Measurements from ENCODE around the gene MFAP2.

The MFAP2 gene

GRCh38 chr1:17027403-17027802 lies 47.0 kb upstream of the MFAP2 start:
- no peaks in the 10 kb centered on the region for H4K20me1 ChIP-seq (ENCODE audit: insufficient read depth)
- no peak for TF ChIP-seq CTCF (conservative IDR thresholded peaks at IDR 0.05; ENCODE audit: low read depth, low read length)
- no peaks in the 10 kb centered on the region for H3K36me3 ChIP-seq (ENCODE audit: insufficient read depth)
- no peak overlapping the region for H3K4me3 ChIP-seq (IDR thresholded peaks at IDR 0.05; ENCODE audit: insufficient read depth, low read depth, low read length)
- H3K4me2 ChIP-seq: no peak overlapping the region
- H2AFZ ChIP-seq (ENCODE audit: low read depth): no peak overlapping the region
- H3K9ac ChIP-seq: no peak overlapping the region
- H3K4me1 ChIP-seq (ENCODE audit: low read depth, poor library complexity, severe bottlenecking): peaks cover 46% of the 10 kb centered on the region
- no peaks in the 10 kb centered on the region for H3K27me3 ChIP-seq (ENCODE audit: insufficient read depth, low read depth)
- no peaks in the 10 kb centered on the region for H3K79me2 ChIP-seq (ENCODE audit: insufficient read depth, low read depth)
- H3K27ac ChIP-seq: no peak overlapping the region

GRCh38 chr1:17024721-17025120 lies 44.3 kb upstream of the MFAP2 start:
- no peaks in the 10 kb centered on the region for H3K27me3 ChIP-seq (ENCODE audit: insufficient read depth, low read depth)
- H2AFZ ChIP-seq (ENCODE audit: low read depth): no peak overlapping the region
- H3K36me3 ChIP-seq (ENCODE audit: insufficient read depth): no peaks in the 10 kb centered on the region; the same call in 1 of the 2 replicates
- H3K27ac ChIP-seq: no peak overlapping the region
- H3K4me2 ChIP-seq: no peak overlapping the region
- no peak for TF ChIP-seq CTCF (conservative IDR thresholded peaks at IDR 0.05; ENCODE audit: low read depth, low read length)
- H3K9ac ChIP-seq: no peak overlapping the region
- H4K20me1 ChIP-seq (ENCODE audit: insufficient read depth): no peaks in the 10 kb centered on the region
- H3K79me2 ChIP-seq (ENCODE audit: insufficient read depth, low read depth): no peaks in the 10 kb centered on the region
- H3K4me3 ChIP-seq (IDR thresholded peaks at IDR 0.05; ENCODE audit: insufficient read depth, low read depth, low read length): no peak overlapping the region
- H3K4me1 ChIP-seq (ENCODE audit: low read depth, poor library complexity, severe bottlenecking): peaks cover 41% of the 10 kb centered on the region

DNA sequence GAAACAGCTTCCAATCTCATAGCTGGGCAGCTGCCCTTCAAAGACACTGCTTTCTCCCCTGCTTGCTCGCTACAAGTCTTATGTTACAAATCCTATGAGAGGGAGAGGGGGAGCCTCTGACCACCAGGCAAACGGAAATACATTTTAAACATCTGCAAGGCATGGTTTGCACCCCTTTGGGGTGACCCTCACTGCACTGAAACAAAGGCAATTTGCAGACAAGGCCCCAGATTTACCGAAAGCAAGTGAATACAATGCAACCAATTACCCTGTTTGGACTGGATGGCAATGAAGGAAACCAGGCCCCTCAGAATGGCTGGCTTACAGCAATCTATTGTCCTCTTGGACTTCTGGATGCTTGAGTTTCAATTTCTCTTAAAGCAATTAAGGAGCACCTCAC lies 43.2 kb upstream of the MFAP2 start:
- Histone ChIP-seq H3K4me3 (IDR thresholded peaks at IDR 0.05; ENCODE audit: insufficient read depth, low read depth, low read length) (no peak overlapping the region), H3K4me1 (ENCODE audit: low read depth, poor library complexity, severe bottlenecking) (peaks cover 41% of the 10 kb centered on the region), H2AFZ (ENCODE audit: low read depth) (no peak overlapping the region), H3K27me3 (ENCODE audit: insufficient read depth, low read depth) (no peaks in the 10 kb centered on the region), H3K9ac (no peak overlapping the region), H3K79me2 (ENCODE audit: insufficient read depth, low read depth) (no peaks in the 10 kb centered on the region), H3K4me2 (no peak overlapping the region), H4K20me1 (ENCODE audit: insufficient read depth) (peaks cover 6% of the 10 kb centered on the region; the same call in 1 of the 2 replicates), H3K27ac (no peak overlapping the region), H3K36me3 (ENCODE audit: insufficient read depth) (no peaks in the 10 kb centered on the region; the same call in 1 of the 2 replicates)
- TF ChIP-seq CTCF (conservative IDR thresholded peaks at IDR 0.05; ENCODE audit: low read depth, low read length): no peak

- Histone ChIP-seq H3K4me2 (no peak overlapping the region), H2AFZ (ENCODE audit: low read depth) (no peak overlapping the region), H3K79me2 (ENCODE audit: insufficient read depth, low read depth) (no peaks in the 10 kb centered on the region), H3K9ac (no peak overlapping the region), H3K4me1 (ENCODE audit: low read depth, poor library complexity, severe bottlenecking) (peaks cover 41% of the 10 kb centered on the region), H3K4me3 (IDR thresholded peaks at IDR 0.05; ENCODE audit: insufficient read depth, low read depth, low read length) (no peak overlapping the region), H3K36me3 (ENCODE audit: insufficient read depth) (no peaks in the 10 kb centered on the region; the same call in 1 of the 2 replicates), H3K27ac (no peak overlapping the region), H4K20me1 (ENCODE audit: insufficient read depth) (peaks cover 6% of the 10 kb centered on the region; the same call in 1 of the 2 replicates), H3K27me3 (ENCODE audit: insufficient read depth, low read depth) (no peaks in the 10 kb centered on the region)
- TF ChIP-seq CTCF (conservative IDR thresholded peaks at IDR 0.05; ENCODE audit: low read depth, low read length): no peak
These were observed 42.7 kb upstream of the MFAP2 start for GRCh38 chr1:17023102-17023501.
